MM.1S (cell line): Measurements from ENCODE around the gene ASB12.

ENCODE experiments used
- DNase-seq: peaks from one replicate; pipeline ENCODE4 v3.0.0-alpha.2; 2015
- H2AFZ ChIP-seq: fragments of 300-600 bp; sonication (generic); 2 replicates; pipeline ENCODE4 v1.6.0; 2016; ENCODE audit warnings: antibody characterized with exemption, low read length
- H3F3A ChIP-seq: fragments of 300-600 bp; sonication (generic); 2 replicates; pipeline ENCODE4 v1.6.1; 2016; ENCODE audit warnings: mild to moderate bottlenecking, antibody characterized with exemption, low read length, moderate library complexity, mixed read lengths; ENCODE audit not compliant: insufficient read depth
- H3K27ac ChIP-seq: fragments of 300-600 bp; sonication (generic); 2 replicates; pipeline ENCODE4 v1.5.1; 2016; ENCODE audit warnings: mild to moderate bottlenecking, low read length
- H3K27me3 ChIP-seq: fragments of 300-600 bp; sonication (generic); replicated peaks from 2 replicates; pipeline ENCODE4 v1.6.0; 2016; ENCODE audit warnings: low read length; ENCODE audit not compliant: insufficient read depth
- H3K36me3 ChIP-seq: fragments of 300-600 bp; sonication (generic); replicated peaks from 2 replicates; pipeline ENCODE4 v1.6.1; 2016; ENCODE audit warnings: mild to moderate bottlenecking, low read length, mixed read lengths; ENCODE audit not compliant: insufficient read depth
- H3K4me1 ChIP-seq: fragments of 300-600 bp; sonication (generic); 2 replicates; pipeline ENCODE4 v1.6.1; 2016; ENCODE audit warnings: low read length, mixed read lengths
- H3K4me2 ChIP-seq: fragments of 300-600 bp; sonication (generic); 2 replicates; pipeline ENCODE4 v1.6.0; 2016; ENCODE audit warnings: low read depth, low read length
- H3K4me3 ChIP-seq: fragments of 300-600 bp; sonication (generic); 2 replicates; pipeline ENCODE4 v1.5.1; 2016; ENCODE audit warnings: low read length, mixed read lengths
- H3K79me2 ChIP-seq: fragments of 300-600 bp; sonication (generic); 2 replicates; pipeline ENCODE4 v1.6.1; 2016; ENCODE audit warnings: mixed run types, low read length, mixed read lengths
- H3K9ac ChIP-seq: fragments of 300-600 bp; sonication (generic); 2 replicates; pipeline ENCODE4 v1.6.1; 2016; ENCODE audit warnings: low read length, mixed read lengths
- H3K9me2 ChIP-seq: fragments of 300-600 bp; sonication (generic); replicated peaks from 2 replicates; pipeline ENCODE4 v1.6.1; 2016; ENCODE audit warnings: mild to moderate bottlenecking, low read length, mixed read lengths; ENCODE audit not compliant: insufficient read depth
- H3K9me3 ChIP-seq: fragments of 300-600 bp; sonication (generic); replicated peaks from 2 replicates; pipeline ENCODE4 v1.6.1; 2016; ENCODE audit warnings: mild to moderate bottlenecking, low read length, mixed read lengths; ENCODE audit not compliant: insufficient read depth
- H4K20me1 ChIP-seq: fragments of 300-600 bp; sonication (generic); 2 replicates; pipeline ENCODE4 v1.6.1; 2016; ENCODE audit warnings: mild to moderate bottlenecking, low read length, moderate library complexity, mixed read lengths; ENCODE audit not compliant: insufficient read depth
- CTCF ChIP-seq: fragments of 300-600 bp; sonication (generic); IDR thresholded peaks from 2 replicates; pipeline ENCODE4 v1.5.1; 2016; ENCODE audit warnings: antibody characterized with exemption, low read length, mixed read lengths
- EZH2 ChIP-seq: fragments of 300-600 bp; sonication (generic); optimal IDR thresholded peaks from 2 replicates; pipeline ENCODE3; 2017; ENCODE audit warnings: low read depth, mild to moderate bottlenecking, antibody characterized with exemption, low read length, mixed read lengths
- EZH2phosphoT487 ChIP-seq: fragments of 300-600 bp; sonication (generic); IDR thresholded peaks from 2 replicates; pipeline ENCODE4 v1.6.1; 2018; ENCODE audit warnings: antibody characterized with exemption, low read length

The ASB12 gene, protein sequence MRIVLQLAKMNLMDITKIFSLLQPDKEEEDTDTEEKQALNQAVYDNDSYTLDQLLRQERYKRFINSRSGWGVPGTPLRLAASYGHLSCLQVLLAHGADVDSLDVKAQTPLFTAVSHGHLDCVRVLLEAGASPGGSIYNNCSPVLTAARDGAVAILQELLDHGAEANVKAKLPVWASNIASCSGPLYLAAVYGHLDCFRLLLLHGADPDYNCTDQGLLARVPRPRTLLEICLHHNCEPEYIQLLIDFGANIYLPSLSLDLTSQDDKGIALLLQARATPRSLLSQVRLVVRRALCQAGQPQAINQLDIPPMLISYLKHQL

GRCh38 chrX:64230123-64230970 is at the start of gene ASB12:
Gene ASB12, minus strand, starts transcription at chrX:64230607. Its CDS starts 4,957 bp downstream, at chrX:64225650.
- H3K4me1 ChIP-seq, result no peaks in the 10 kb centered on the region
- no peak within 1 kb of the TSS for H3K27ac ChIP-seq
- H3K36me3 ChIP-seq, result no peaks in the 10 kb centered on the region
- no peaks in the 10 kb centered on the region for H4K20me1 ChIP-seq
- no peak for TF ChIP-seq EZH2
- TF ChIP-seq EZH2phosphoT487, result no peak
- TF ChIP-seq CTCF, result no peak
- no peak within 1 kb of the TSS for H3K4me3 ChIP-seq
- DNase-seq, result no peak
- no peaks in the 10 kb centered on the region for H3K9me3 ChIP-seq
- H3K27me3 ChIP-seq, result no peaks in the 10 kb centered on the region
- H3K4me2 ChIP-seq, result no peak within 1 kb of the TSS
- H3K9me2 ChIP-seq, result no peaks in the 10 kb centered on the region
- no peaks in the 10 kb centered on the region for H3F3A ChIP-seq
- no peak within 1 kb of the TSS for H3K9ac ChIP-seq
- H3K79me2 ChIP-seq, result no peaks in the 10 kb centered on the region
- no peak within 1 kb of the TSS for H2AFZ ChIP-seq

DNA sequence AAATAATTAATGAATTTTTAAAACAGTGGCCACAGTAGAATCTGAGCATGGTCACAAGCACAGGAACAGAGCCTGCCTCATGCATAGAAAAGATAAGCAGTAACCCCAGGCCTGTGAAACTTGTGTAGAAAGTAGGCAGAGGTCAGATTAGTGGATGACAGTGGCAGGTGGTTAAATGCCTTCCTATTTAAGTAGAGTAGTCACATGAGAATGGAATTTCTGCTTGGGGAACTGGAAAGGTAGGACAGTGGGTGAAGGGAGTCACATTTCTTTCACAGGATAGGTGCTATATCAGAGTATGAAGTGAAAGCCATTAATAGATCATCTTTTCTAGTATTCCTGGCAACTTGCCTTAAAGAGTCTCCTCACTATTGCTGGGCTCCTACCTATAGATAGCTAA is 34.9 kb upstream of the ASB12 start:
- no peaks in the 10 kb centered on the region for H3K36me3 ChIP-seq

GRCh38 chrX:64229154-64229553 is 1.3 kb downstream of the ASB12 start:
- DNase-seq, result no peak
- H3K9me3 ChIP-seq, result no peaks in the 10 kb centered on the region
- TF ChIP-seq CTCF (no peak), EZH2 (no peak), EZH2phosphoT487 (no peak)
- H3K9ac ChIP-seq, result no peak overlapping the region
- H3K27ac ChIP-seq, result no peak overlapping the region
- no peaks in the 10 kb centered on the region for H3K27me3 ChIP-seq
- H3K4me3 ChIP-seq, result no peak overlapping the region
- H3K4me1 ChIP-seq, result no peaks in the 10 kb centered on the region
- H3F3A ChIP-seq, result no peaks in the 10 kb centered on the region
- no peaks in the 10 kb centered on the region for H3K9me2 ChIP-seq
- no peak overlapping the region for H3K4me2 ChIP-seq
- no peak overlapping the region for H2AFZ ChIP-seq
- no peaks in the 10 kb centered on the region for H4K20me1 ChIP-seq
- H3K36me3 ChIP-seq, result no peaks in the 10 kb centered on the region
- H3K79me2 ChIP-seq, result no peaks in the 10 kb centered on the region

More for the DNA sequence above, 34.9 kb upstream of the ASB12 start:
- H3K9ac ChIP-seq, result no peak overlapping the region
- no peak overlapping the region for H3K4me3 ChIP-seq
- H3K27ac ChIP-seq, result no peak overlapping the region
- no peaks in the 10 kb centered on the region for H3K9me3 ChIP-seq
- no peaks in the 10 kb centered on the region for H4K20me1 ChIP-seq
- no peaks in the 10 kb centered on the region for H3K79me2 ChIP-seq
- no peaks in the 10 kb centered on the region for H3K9me2 ChIP-seq
- H3K4me1 ChIP-seq, result no peaks in the 10 kb centered on the region
- H2AFZ ChIP-seq, result no peak overlapping the region
- H3F3A ChIP-seq, result no peaks in the 10 kb centered on the region
- H3K4me2 ChIP-seq, result no peak overlapping the region
- TF ChIP-seq EZH2 (no peak), EZH2phosphoT487 (no peak), CTCF (no peak)
- DNase-seq, result no peak
- no peaks in the 10 kb centered on the region for H3K27me3 ChIP-seq
